Heart left ventricle (tissue), 16 donors: ENCODE results near the gene PAXX. TPM values are rescaled to one million over a fixed set of nuclear protein-coding genes. Genes with fewer than 3 reads are reported as not detected.

ENCODE experiments used
- ATAC-seq, 4 donors: fragments of 200-7000 bp; cut with Tn5 transposase; one replicate each; pipeline ENCODE4 v1.9.1; 2020 to 2022; ENCODE audit warnings: moderate library complexity in 4 of 4, mild to moderate bottlenecking in 3 of 4, moderate number of reproducible peaks in 1 of 4
- DNase-seq, 5 donors: peaks; one replicate each; pipeline ENCODE4 v3.0.0-alpha.2; 2020
- H3K27ac ChIP-seq, 12 donors: fragments of 200-600 bp; sonication (generic) in 4 of 12; one replicate each; pipeline versions ENCODE4 v1.5.0 to v1.8.0; 2016 to 2022; ENCODE audit warnings: mild to moderate bottlenecking in 2 of 12
- H3K27me3 ChIP-seq, 9 donors: fragments of 200-600 bp; sonication (generic) in 2 of 9; one replicate each; pipeline versions ENCODE4 v1.5.1 to v1.8.0; 2016 to 2022; ENCODE audit warnings: mild to moderate bottlenecking in 3 of 9
- H3K36me3 ChIP-seq, 9 donors: fragments of 200-600 bp; sonication (generic) in 2 of 9; one replicate each; pipeline versions ENCODE4 v1.5.0 to v1.8.0; 2018 to 2022; ENCODE audit warnings: mild to moderate bottlenecking in 2 of 9
- H3K4me1 ChIP-seq, 12 donors: fragments of 200-600 bp; sonication (generic) in 4 of 12; one replicate each; pipeline versions ENCODE4 v1.5.0 to v1.8.0; 2016 to 2022; ENCODE audit warnings: mild to moderate bottlenecking in 3 of 12
- H3K4me3 ChIP-seq, 12 donors: fragments of 200-600 bp; sonication (generic) in 4 of 12; one replicate each; pipeline versions ENCODE4 v1.5.0 to v1.8.0; 2017 to 2022; ENCODE audit warnings: mild to moderate bottlenecking in 9 of 12, moderate library complexity in 4 of 12
- H3K9me3 ChIP-seq, 12 donors: fragments of 200-600 bp; sonication (generic) in 4 of 12; one replicate each; pipeline versions ENCODE4 v1.5.0 to v1.8.0; 2016 to 2022; ENCODE audit warnings: mild to moderate bottlenecking in 1 of 12
- POLR2A ChIP-seq, 2 donors: fragments of 450-650 bp; IDR thresholded peaks; one replicate each; pipeline ENCODE4 v1.6.1; 2017; ENCODE audit warnings: antibody characterized with exemption in 2 of 2, mild to moderate bottlenecking in 2 of 2, moderate library complexity in 2 of 2
- WGBS, 4 donors: extraction: QIAGEN DNeasy Blood & Tissue Kit in 2 of 4; methylation state at CpG; one replicate each; pipeline versions ENCODE4 v1.1.5 to v1.1.7; 2013 to 2018; 5-methylcytosine and 5-hydroxymethylcytosine counted together
- intact Hi-C, 10 donors: fragments of 100-400 bp; cut with DNase I; formaldehyde crosslinking; loops; one replicate each; pipeline versions ENCODE4 v1.11.1 to v1.14.2; 2022
- polyA plus RNA-seq, 2 donors: library from polyadenylated mRNA; stranded (reverse); fragments of 200-250 nt; gene quantifications; one replicate each; pipeline ENCODE4 v1.2.3, GENCODE V29; 2013
- total RNA-seq, 9 donors: library from RNA; depleted of rRNA in 2 of 9; stranded (reverse); fragments of >200 nt in 2 of 9; fragmentation: NEBNext Ultra II Directional in 3 of 9; extraction: Animal tissue kit (Norgen Biotek cat#: 25700) in 3 of 9; gene quantifications; one replicate each; pipeline versions ENCODE4 v1.1.0 to v1.2.4, GENCODE V29; 2016 to 2023
- TF ChIP-seq, protein P1 (sequence below), 12 donors: fragments of 200-600 bp; sonication (generic) in 4 of 12; IDR thresholded peaks; one replicate each; pipeline versions ENCODE4 v1.5.0 to v1.8.0; 2018 to 2022; ENCODE audit warnings: antibody characterized with exemption in 12 of 12, mild to moderate bottlenecking in 5 of 12
- donor health status: ischemic (EF 13 %, LVEDD 7.1; RV severe dilation, severe dysfunction).
- donor health status: healthy with polysubstance abuse.
- donor health status: DM: no; HTN: yes; CAD: no.
- donor health status: DM: no; HTN: no; CAD: no.
- donor health status: ischemic (EF 25% LVEDD 6.9; RV normal size, moderate dysfunction).
- donor health status: ischemic (EF 25% LVEDD 5.7; RV mildly dilated, moderate dysfunction).
- donor health status: healthy.
- donor health status: DM: yes; HTN: yes; CAD: no.
- donor health status: ischemic (EF 35%, LVEDD 5.7; RV mildly dilated, moderate dysfunction).
- donor health status: nonischemic (EF 11% LVEDD 7.7; RV severe dilation, severe dysfunction).
- donor health status: DM: yes; HTN: yes; CAD: no.
- donor health status: PGD.
- donor health status: ischemic (EF 29% LVEDD 5.4; RV normal size, mild dysfunction).
- donor health status: nonischemic (EF 23%, LVEDD 6.1; RV moderate dilation, normal function).

PAXX gene
- total and polyA plus RNA-seq, 11 donors = 15.0 to 57.3 (median 20.9) TPM

GRCh38 chr9:137019891-137020683 lies 27.9 kb downstream of the PAXX start:
- DNase-seq (no peak), ATAC-seq (no peak)
- no peak overlapping the region for H3K4me3 ChIP-seq
- TF ChIP-seq, protein P1, sequence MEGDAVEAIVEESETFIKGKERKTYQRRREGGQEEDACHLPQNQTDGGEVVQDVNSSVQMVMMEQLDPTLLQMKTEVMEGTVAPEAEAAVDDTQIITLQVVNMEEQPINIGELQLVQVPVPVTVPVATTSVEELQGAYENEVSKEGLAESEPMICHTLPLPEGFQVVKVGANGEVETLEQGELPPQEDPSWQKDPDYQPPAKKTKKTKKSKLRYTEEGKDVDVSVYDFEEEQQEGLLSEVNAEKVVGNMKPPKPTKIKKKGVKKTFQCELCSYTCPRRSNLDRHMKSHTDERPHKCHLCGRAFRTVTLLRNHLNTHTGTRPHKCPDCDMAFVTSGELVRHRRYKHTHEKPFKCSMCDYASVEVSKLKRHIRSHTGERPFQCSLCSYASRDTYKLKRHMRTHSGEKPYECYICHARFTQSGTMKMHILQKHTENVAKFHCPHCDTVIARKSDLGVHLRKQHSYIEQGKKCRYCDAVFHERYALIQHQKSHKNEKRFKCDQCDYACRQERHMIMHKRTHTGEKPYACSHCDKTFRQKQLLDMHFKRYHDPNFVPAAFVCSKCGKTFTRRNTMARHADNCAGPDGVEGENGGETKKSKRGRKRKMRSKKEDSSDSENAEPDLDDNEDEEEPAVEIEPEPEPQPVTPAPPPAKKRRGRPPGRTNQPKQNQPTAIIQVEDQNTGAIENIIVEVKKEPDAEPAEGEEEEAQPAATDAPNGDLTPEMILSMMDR (IDR thresholded peaks at IDR 0.05) = no peak
- no peak for TF ChIP-seq POLR2A (IDR thresholded peaks at IDR 0.05)
- 94 to 97% (median 96%) methylated on average over 17 to 34 of the region's 34 CpGs for WGBS, 4 donors
- H3K36me3 ChIP-seq = peaks cover 0 to 53% (median 32%) of the 10 kb centered on the region in 9 donors
- H3K9me3 ChIP-seq = no peaks in the 10 kb centered on the region
- H3K27me3 ChIP-seq = no peaks in the 10 kb centered on the region
- H3K4me1 ChIP-seq = no peaks in the 10 kb centered on the region
- no peak overlapping the region for H3K27ac ChIP-seq
- intact Hi-C loops = loop anchor here in 2 of 10 donors (5.0 to 10.0 kb wide), 2 partner anchors 135 to 193 kb away; partner anchors contain the start of gene TRAF2 (in 1 of the 2)

GRCh38 chr9:137020771-137021567 lies 28.7 kb downstream of the PAXX start:
- no peak for ATAC-seq
- peaks cover 0 to 1% (median 0%) of the 10 kb centered on the region in 12 donors for H3K4me1 ChIP-seq
- intact Hi-C loops = loop anchor here in 1 of 10 donors (10.0 kb wide), 1 partner anchor 136 kb away; the partner anchor contains the start of gene TRAF2
- H3K4me3 ChIP-seq = no peak overlapping the region
- H3K27me3 ChIP-seq = no peaks in the 10 kb centered on the region
- H3K9me3 ChIP-seq = no peaks in the 10 kb centered on the region
- no peak overlapping the region for H3K27ac ChIP-seq
- WGBS, 4 donors = 94 to 97% (median 95%) methylated on average over 18 to 32 of the region's 32 CpGs
- TF ChIP-seq POLR2A (IDR thresholded peaks at IDR 0.05) = no peak
- TF ChIP-seq, protein P1 (IDR thresholded peaks at IDR 0.05) = no peak
- H3K36me3 ChIP-seq = peaks cover 0 to 44% (median 23%) of the 10 kb centered on the region in 9 donors
- no peak for DNase-seq

DNA sequence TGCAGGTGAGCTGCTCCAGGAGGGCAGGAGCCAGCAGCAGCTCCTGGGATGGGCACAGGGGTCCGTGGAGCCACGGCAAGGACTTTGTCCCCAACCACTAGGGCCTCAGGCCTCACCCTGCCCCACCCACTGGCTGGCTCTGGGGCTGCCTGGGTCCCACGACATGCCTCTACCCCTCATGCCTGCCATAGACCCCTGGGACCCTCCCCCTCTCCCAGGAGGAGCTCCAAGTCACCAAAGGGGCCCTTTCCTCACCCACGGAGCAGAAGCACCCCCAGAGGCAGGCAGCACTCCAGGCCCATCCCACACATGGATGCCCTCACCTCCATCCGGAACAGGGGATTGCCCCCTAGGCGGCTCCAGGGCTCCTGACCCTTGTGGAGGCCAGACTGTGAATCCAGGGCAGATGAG lies 29.4 kb downstream of the PAXX start:
- Histone ChIP-seq H3K4me1 (peaks cover 0 to 7% (median 2%) of the 10 kb centered on the region in 12 donors), H3K27me3 (no peaks in the 10 kb centered on the region), H3K4me3 (no peak overlapping the region), H3K9me3 (no peaks in the 10 kb centered on the region), H3K36me3 (peaks cover 0 to 38% (median 17%) of the 10 kb centered on the region in 9 donors), H3K27ac (no peak overlapping the region)
- WGBS, 4 donors = 85 to 96% (median 91%) methylated on average over 2 to 6 of the region's 6 CpGs
- DNase-seq (no peak), ATAC-seq (no peak)
- TF ChIP-seq, protein P1 (IDR thresholded peaks at IDR 0.05) = no peak
- no peak for TF ChIP-seq POLR2A (IDR thresholded peaks at IDR 0.05)
- intact Hi-C loops = loop anchor here in 1 of 10 donors (10.0 kb wide), 1 partner anchor 137 kb away; the partner anchor contains the start of gene TRAF2
